Cardiac muscle cell (in vitro differentiated cells and primary cell): ENCODE measurements around the gene IPO9. TPM values are rescaled to one million over a fixed set of nuclear protein-coding genes. Genes with fewer than 3 reads are reported as not detected.

Source experiments
- DNase-seq, 2 donors: peaks; one replicate each; pipeline versions ENCODE4 v3.0.0 to v3.0.0-alpha.2; 2010 to 2017; ENCODE audit warnings: low read depth in 1 of 2, low spot score in 1 of 2
- H3K27ac ChIP-seq: fragments of 200-600 bp; sonication (generic); 2 replicates; pipeline ENCODE4 v1.5.1; 2016
- H3K27me3 ChIP-seq: fragments of 200-600 bp; sonication (generic); 2 replicates; pipeline ENCODE4 v1.6.0; 2016; ENCODE audit warnings: control low read depth
- H3K36me3 ChIP-seq: fragments of 200-600 bp; sonication (generic); 2 replicates; pipeline ENCODE4 v1.5.1; 2016; ENCODE audit warnings: control low read depth
- H3K4me1 ChIP-seq: fragments of 200-600 bp; sonication (generic); 2 replicates; pipeline ENCODE4 v1.8.1; 2017; ENCODE audit warnings: low read depth, mild to moderate bottlenecking, mixed run types
- H3K4me3 ChIP-seq: fragments of 200-600 bp; sonication (generic); 2 replicates; pipeline ENCODE4 v1.5.1; 2016; ENCODE audit warnings: mild to moderate bottlenecking
- H3K9me3 ChIP-seq: fragments of 200-600 bp; sonication (generic); 2 replicates; pipeline ENCODE4 v1.5.1; 2017; ENCODE audit warnings: low read depth, mild to moderate bottlenecking, control low read depth
- polyA plus RNA-seq: library from polyadenylated mRNA; unstranded; fragments of >200 nt; fragmentation: Nextera tagmentation; extraction: Ambion mirVana; gene quantifications from 2 replicates; pipeline ENCODE4 v1.2.1, GENCODE V29; 2016
- total RNA-seq: library from RNA; depleted of rRNA; stranded (reverse); fragments of >200 nt; gene quantifications from 2 replicates; pipeline ENCODE4 v1.2.3, GENCODE V29; 2016
- TF ChIP-seq, protein P1 (sequence below): IDR thresholded peaks from 2 replicates; pipeline ENCODE4 v1.5.1; 2012; ENCODE audit warnings: low read depth, mild to moderate bottlenecking, low read length

IPO9 gene
- total and polyA plus RNA-seq, 2 experiments from 2014 or later, result 36.9 to 61.7 TPM

DNA sequence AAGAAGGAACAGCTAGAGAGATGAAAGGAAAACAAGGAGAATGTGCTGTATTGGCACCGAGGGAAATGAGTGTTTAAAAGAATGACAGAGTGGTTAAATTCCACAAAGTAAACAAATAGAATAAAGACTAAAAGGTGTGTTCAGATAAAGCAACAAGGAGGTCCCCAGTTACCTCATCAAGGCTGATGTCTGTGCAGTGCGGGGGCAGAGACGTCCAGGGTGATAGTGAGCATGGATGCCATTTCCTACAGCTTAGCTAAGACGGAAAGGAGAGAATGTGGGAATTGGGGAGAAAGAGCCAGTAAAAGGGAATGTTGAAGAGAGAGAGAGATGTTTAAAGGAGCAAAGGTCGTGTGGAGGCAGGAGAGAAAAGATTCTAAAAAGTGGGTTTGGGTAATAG is 101.8 kb downstream of the IPO9 start:
- TF ChIP-seq, protein P1, sequence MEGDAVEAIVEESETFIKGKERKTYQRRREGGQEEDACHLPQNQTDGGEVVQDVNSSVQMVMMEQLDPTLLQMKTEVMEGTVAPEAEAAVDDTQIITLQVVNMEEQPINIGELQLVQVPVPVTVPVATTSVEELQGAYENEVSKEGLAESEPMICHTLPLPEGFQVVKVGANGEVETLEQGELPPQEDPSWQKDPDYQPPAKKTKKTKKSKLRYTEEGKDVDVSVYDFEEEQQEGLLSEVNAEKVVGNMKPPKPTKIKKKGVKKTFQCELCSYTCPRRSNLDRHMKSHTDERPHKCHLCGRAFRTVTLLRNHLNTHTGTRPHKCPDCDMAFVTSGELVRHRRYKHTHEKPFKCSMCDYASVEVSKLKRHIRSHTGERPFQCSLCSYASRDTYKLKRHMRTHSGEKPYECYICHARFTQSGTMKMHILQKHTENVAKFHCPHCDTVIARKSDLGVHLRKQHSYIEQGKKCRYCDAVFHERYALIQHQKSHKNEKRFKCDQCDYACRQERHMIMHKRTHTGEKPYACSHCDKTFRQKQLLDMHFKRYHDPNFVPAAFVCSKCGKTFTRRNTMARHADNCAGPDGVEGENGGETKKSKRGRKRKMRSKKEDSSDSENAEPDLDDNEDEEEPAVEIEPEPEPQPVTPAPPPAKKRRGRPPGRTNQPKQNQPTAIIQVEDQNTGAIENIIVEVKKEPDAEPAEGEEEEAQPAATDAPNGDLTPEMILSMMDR, result no peak
- H3K36me3 ChIP-seq, result no peaks in the 10 kb centered on the region
- no peak for DNase-seq
- no peak overlapping the region for H3K27ac ChIP-seq
- H3K4me1 ChIP-seq, result peaks cover 11% of the 10 kb centered on the region
- H3K4me3 ChIP-seq, result no peak overlapping the region
- H3K27me3 ChIP-seq, result no peaks in the 10 kb centered on the region
- no peaks in the 10 kb centered on the region for H3K9me3 ChIP-seq

Other genes starting within 250 kb of the IPO9 start
- gene SHISA4, start 59.7 kb downstream of the IPO9 start, total RNA-seq, result 14.3 and 21.9 TPM in 2 replicates
- gene SHISA4, start 59.7 kb downstream of the IPO9 start, polyA plus RNA-seq, result 22.8 and 24.3 TPM in 2 replicates
- gene LMOD1, start 117.4 kb downstream of the IPO9 start, total RNA-seq, result 48.3 and 75.6 TPM in 2 replicates
- gene LMOD1, start 117.4 kb downstream of the IPO9 start, polyA plus RNA-seq, result 27.4 and 47.9 TPM in 2 replicates
- gene TIMM17A, start 126.3 kb downstream of the IPO9 start, total RNA-seq, result 32.9 and 37.4 TPM in 2 replicates
- 88.7 and 110 TPM in 2 replicates for gene TIMM17A, start 126.3 kb downstream of the IPO9 start, polyA plus RNA-seq
- gene RNPEP, start 153.5 kb downstream of the IPO9 start, total RNA-seq, result 56.6 and 60.4 TPM in 2 replicates
- 52.6 and 66.0 TPM in 2 replicates for gene RNPEP, start 153.5 kb downstream of the IPO9 start, polyA plus RNA-seq
- 27.7 and 28.7 TPM in 2 replicates for gene ELF3, start 181.4 kb downstream of the IPO9 start, total RNA-seq
- 22.6 and 35.2 TPM in 2 replicates for gene ELF3, start 181.4 kb downstream of the IPO9 start, polyA plus RNA-seq